Stimulated activated CD4-positive, alpha-beta T cell treated with anti-CD3 and anti-CD28 coated beads, Interleukin-12 subunit alpha, Interleukin-12 subunit beta, amount 100 ng/mL, for 48 hours (primary cell): ENCODE results near the gene UNC5CL.
"Not testable (repeated sequence)": the region's sequence is repeated elsewhere in the genome, so short reads cannot be mapped to it uniquely, and the experiment has no call there.

Experiments
- DNase-seq, 3 donors: peaks; one replicate each; pipeline ENCODE4 v3.0.0-alpha.2; 2020; ENCODE audit warnings: low read depth in 2 of 3, low spot score in 1 of 3

UNC5CL gene

GRCh38 chr6:41040940-41041536 is 2.0 kb upstream of the UNC5CL start:
- DNase-seq: no peak

GRCh38 chr6:41040101-41040939 is 1.3 kb upstream of the UNC5CL start:
- no peak for DNase-seq

GRCh38 chr6:41038205-41038604 is 816 bp downstream of the UNC5CL start:
- no peak for DNase-seq

GRCh38 chr6:41037107-41037900 is 1.7 kb downstream of the UNC5CL start:
- no peak for DNase-seq

GRCh38 chr6:41036601-41037000 is 2.4 kb downstream of the UNC5CL start:
- DNase-seq: no peak

- DNase-seq: no peak
These were observed 2.8 kb downstream of the UNC5CL start for GRCh38 chr6:41036186-41036585.

GRCh38 chr6:41033776-41034175 is 5.2 kb downstream of the UNC5CL start:
- DNase-seq: no peak

GRCh38 chr6:41032830-41033229 is 6.2 kb downstream of the UNC5CL start:
- no peak for DNase-seq

- peak in 2 of 3 donors; percentile 4 to 8 for DNase-seq
These were observed 10.2 kb downstream of the UNC5CL start for GRCh38 chr6:41028561-41029412.

- DNase-seq: peak; percentile 48 to 75 (median 74)
These were observed 11.0 kb downstream of the UNC5CL start for GRCh38 chr6:41027799-41028560.

GRCh38 chr6:41027241-41027640 is 11.8 kb downstream of the UNC5CL start:
- no peak for DNase-seq

- DNase-seq: no peak
These were observed 13.0 kb downstream of the UNC5CL start for GRCh38 chr6:41025966-41026530.

GRCh38 chr6:41023114-41023513 is 15.9 kb downstream of the UNC5CL start:
- DNase-seq: no peak

- DNase-seq: no peak
These were observed 16.7 kb downstream of the UNC5CL start for GRCh38 chr6:41022294-41022693.

- no peak for DNase-seq
These were observed 17.2 kb downstream of the UNC5CL start for GRCh38 chr6:41021832-41022231.

- DNase-seq: no peak
These were observed 21.4 kb downstream of the UNC5CL start for GRCh38 chr6:41017663-41018062.

- not testable (repeated sequence) for DNase-seq
These were observed 23.2 kb downstream of the UNC5CL start for GRCh38 chr6:41015860-41016259.

GRCh38 chr6:41014780-41015179 is 24.2 kb downstream of the UNC5CL start:
- DNase-seq: no peak

GRCh38 chr6:41013466-41014153 is 25.4 kb downstream of the UNC5CL start:
- no peak for DNase-seq
